GM12801 (cell line): ENCODE measurements around the gene CCK.

ENCODE experiments used
- CTCF ChIP-seq: IDR thresholded peaks from one replicate; pipeline ENCODE4 v1.5.1; 2011; ENCODE audit warnings: control low read depth; ENCODE audit not compliant: insufficient read length; ENCODE audit errors: extremely low read depth

The CCK gene

GRCh38 chr3:42267878-42268277 lies 1.9 kb upstream of the CCK start:
- TF ChIP-seq CTCF: no peak

- TF ChIP-seq CTCF: no peak
Measured at GRCh38 chr3:42265059-42265991, 660 bp downstream of the CCK start.

GRCh38 chr3:42264399-42265058 lies 1.5 kb downstream of the CCK start:
- TF ChIP-seq CTCF: no peak

GRCh38 chr3:42263354-42264346 lies 2.3 kb downstream of the CCK start:
- TF ChIP-seq CTCF: no peak

GRCh38 chr3:42262525-42262924 lies 3.5 kb downstream of the CCK start:
- TF ChIP-seq CTCF: no peak

GRCh38 chr3:42257007-42257406 lies 9.0 kb downstream of the CCK start:
- TF ChIP-seq CTCF: no peak
